GM19438 (cell line): Measurements from ENCODE around the gene AMIGO1.

Experiments
- ATAC-seq: cut with Tn5 transposase; IDR thresholded peaks from one replicate; pipeline ENCODE4 v1.9.1; 2021; ENCODE audit warnings: low read depth; ENCODE audit not compliant: unreplicated experiment

Gene AMIGO1, protein sequence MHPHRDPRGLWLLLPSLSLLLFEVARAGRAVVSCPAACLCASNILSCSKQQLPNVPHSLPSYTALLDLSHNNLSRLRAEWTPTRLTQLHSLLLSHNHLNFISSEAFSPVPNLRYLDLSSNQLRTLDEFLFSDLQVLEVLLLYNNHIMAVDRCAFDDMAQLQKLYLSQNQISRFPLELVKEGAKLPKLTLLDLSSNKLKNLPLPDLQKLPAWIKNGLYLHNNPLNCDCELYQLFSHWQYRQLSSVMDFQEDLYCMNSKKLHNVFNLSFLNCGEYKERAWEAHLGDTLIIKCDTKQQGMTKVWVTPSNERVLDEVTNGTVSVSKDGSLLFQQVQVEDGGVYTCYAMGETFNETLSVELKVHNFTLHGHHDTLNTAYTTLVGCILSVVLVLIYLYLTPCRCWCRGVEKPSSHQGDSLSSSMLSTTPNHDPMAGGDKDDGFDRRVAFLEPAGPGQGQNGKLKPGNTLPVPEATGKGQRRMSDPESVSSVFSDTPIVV

GRCh38 chr1:109509176-109510134, at the start of gene AMIGO1:
Gene AMIGO1 (minus strand): TSS chr1:109509727. CDS start chr1:109508912, 815 bp downstream.
- peak; percentile 62 for ATAC-seq

DNA sequence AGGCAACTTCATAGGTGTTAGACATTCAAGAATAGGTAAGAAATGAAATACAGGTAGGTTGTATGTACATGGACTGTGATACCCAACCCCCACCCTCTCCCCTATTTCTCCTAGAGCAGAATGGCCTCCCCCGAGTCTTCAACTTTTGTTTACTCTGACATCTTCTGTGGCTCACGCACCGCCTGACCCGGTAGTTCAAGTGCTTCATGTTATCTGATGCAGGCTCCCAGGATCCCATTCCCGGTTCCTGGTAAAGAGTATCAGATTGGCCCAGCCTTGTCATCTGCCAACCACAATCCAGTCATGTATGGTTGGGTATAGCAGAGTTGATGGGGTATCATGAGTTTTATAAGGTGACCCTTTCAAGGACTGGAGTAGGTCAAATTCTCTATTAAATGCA, 48.0 kb upstream of the AMIGO1 start:
- no peak for ATAC-seq

- no peak for ATAC-seq
Measured at GRCh38 chr1:109556563-109556962, 47.0 kb upstream of the AMIGO1 start.

- peak; percentile 91 for ATAC-seq
Measured at GRCh38 chr1:109548321-109549267, 39.1 kb upstream of the AMIGO1 start, which contains the start of gene GNAI3. Gene GNAI3 (plus strand): TSS chr1:109548615. CDS start chr1:109548721, 106 bp downstream.

- no peak for ATAC-seq
Measured at GRCh38 chr1:109547463-109548320, 38.2 kb upstream of the AMIGO1 start.

GRCh38 chr1:109546311-109547109, 37.0 kb upstream of the AMIGO1 start:
- ATAC-seq = no peak

DNA sequence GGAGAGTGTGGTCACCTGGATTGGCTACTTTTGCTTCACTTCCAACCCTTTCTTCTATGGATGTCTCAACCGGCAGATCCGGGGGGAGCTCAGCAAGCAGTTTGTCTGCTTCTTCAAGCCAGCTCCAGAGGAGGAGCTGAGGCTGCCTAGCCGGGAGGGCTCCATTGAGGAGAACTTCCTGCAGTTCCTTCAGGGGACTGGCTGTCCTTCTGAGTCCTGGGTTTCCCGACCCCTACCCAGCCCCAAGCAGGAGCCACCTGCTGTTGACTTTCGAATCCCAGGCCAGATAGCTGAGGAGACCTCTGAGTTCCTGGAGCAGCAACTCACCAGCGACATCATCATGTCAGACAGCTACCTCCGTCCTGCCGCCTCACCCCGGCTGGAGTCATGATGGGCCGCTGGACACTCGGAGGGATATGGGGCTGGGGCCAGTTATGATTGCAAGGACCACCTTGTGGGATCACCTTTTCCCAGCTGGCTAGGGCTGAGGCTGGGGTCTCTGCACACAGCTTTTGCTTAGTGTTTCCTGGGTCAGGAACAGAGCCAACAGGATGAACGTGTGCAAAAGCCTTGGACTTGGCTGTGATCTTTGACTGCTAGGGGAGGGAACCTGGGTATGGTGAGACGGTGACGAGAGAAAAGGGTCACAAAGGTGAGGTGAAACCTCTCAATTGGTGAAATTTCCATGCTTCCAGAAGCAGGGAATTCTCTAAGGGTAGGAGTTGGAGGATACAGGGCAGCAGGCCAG, 34.6 kb upstream of the AMIGO1 start:
- no peak for ATAC-seq

- ATAC-seq = no peak
Measured at GRCh38 chr1:109543283-109543987, 33.9 kb upstream of the AMIGO1 start.

GRCh38 chr1:109542657-109543056, 33.1 kb upstream of the AMIGO1 start:
- ATAC-seq = no peak

DNA sequence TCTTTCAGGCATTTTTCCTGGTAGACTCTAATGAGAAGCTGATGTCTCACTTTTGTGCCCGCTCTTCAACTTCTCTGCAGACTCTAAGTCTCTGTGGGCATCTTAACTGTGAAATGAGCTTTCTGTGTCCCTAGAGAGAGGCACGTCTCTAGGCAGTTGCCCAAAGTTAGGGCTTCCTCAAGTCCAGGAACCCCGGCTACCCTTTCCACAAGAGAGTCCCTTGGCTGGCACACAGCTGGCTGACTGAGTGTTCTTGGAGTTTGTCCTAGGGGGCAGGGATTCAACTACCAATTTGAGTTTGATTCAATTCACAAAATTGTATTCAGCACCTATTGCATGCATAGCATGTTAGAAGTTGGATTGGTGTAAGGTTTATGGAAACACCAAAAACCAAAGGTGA, 31.6 kb upstream of the AMIGO1 start:
- ATAC-seq = no peak

DNA sequence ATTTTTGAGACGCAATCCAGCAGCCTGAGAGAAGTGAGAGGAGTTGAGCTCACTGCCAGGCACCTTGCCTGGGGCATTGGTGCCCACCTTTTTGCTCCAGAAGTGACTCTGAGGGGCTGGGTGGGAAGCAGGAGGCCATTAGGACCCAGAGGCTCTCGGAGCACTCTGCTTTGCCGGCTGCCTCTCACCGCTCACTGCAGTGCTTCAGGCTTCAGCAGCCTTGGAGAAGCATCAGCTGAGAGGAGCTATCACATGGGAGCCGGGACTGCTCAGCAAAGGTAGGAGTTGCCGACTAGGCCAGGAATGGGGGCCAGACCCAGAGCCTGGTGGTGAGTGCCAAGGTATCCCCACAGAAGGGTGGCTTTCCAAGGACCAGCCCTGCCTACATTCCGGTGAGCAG, 30.1 kb upstream of the AMIGO1 start, which contains the start of gene GPR61:
TSS of gene GPR61 (plus strand) at position 197 of the 400 bp plus-strand sequence. CDS start 3,151 bp downstream, outside the sequence.
- no peak for ATAC-seq

DNA sequence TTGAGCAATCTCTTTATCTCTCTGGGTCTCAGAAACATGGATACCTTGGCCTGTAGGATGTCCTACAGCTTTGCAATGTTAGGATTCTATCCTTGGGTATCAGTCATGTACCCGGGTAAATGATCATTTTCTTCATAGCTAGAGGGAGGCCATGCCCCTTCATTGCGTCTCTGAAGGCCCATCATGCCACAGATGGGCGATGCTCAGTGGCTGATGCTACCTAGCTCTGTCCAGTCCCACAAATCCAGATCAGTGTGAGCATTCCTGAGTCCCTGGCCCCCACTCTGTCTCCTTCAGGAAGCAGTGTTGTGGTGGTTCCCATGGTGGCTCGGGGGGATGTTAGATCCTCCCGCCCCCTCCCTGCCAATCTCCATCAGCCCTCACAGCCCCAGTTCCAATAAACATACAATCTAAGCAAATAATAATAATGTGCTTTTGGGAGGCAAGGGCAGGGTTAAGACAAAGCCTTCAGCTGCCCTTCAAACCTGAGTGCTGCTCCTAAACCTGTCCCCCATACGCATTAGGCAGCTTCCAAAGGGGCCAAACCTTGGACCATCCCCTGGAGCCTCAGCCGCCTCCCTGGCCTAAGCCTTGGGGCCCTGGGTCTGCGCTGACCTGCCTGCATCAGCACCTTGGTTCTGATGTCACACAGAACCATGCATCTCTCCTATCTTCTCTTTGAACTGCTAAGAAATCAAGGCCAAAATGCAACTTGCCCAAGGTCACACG, 29.5 kb upstream of the AMIGO1 start:
- no peak for ATAC-seq

DNA sequence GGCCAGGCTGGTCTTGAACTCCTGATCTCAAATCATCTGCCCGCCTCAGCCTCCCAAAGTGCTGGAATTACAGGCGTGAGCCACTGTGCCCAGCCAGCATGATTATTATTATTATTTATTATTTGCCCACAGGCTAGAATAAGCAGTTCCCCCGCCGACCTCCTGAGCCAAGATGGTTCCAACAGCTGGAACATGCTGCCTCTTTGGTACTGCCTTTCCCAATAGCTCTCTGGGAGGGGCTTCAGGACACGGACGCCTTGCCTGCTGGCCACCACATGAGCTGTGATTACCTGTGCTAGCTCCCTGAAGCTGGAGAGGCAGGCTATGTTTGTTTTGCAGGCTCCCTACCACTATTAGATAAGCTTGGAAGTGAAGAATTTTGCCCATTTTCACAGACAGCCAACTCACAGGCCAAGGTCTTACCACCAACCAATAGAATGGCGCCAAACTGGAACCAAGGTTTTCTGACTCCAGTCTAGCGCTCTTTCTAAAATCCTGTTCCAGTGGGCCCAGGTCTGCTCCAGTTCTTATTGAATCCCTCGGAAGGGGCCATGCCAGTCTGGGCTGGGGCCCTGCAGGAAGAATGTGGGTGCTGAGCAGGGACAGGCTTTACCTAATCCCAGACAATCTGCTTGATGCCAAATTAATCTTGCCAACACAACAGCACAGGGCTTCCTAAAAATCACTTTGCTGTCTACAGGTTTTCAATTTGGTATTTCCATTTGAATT, 28.1 kb upstream of the AMIGO1 start:
- ATAC-seq = no peak

GRCh38 chr1:109535971-109536491, 26.5 kb upstream of the AMIGO1 start:
- no peak for ATAC-seq

DNA sequence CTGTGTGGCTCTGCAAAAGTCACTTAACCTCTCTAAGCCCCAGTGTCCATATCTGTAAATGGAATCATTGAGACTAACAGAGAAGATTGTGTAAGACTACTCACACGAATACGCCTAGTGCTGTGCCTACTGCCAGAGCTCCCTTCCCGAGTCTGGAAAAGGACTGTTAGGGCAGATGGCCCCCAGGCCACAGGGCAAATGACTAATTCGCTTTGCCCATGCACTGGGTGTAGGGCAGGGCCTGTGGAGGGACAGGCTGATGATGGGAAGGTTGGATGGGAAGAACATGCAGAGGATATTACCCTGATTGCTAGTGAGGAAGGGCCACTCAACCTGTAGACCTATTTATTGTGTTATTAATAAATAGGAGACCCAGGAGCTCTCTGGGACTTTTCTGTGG, 26.0 kb upstream of the AMIGO1 start:
- no peak for ATAC-seq
